ENCODE measurements around the gene LRP1. TPM values are rescaled to one million over a fixed set of nuclear protein-coding genes. Genes with fewer than 3 reads are reported as not detected.

The LRP1 gene
- total RNA-seq, 2 experiments from 2014 or later: 0.57 to 0.95 TPM

GRCh38 chr12:57091638-57092528, 36.4 kb upstream of the LRP1 start:
- ChIA-PET CTCF (interaction anchor here (1.0 to 5.5 kb wide), 10 partner anchors 11 to 251 kb away, joined by 3 to 48 read pairs (median 3); partner anchors contain the start of genes NEMP1 and STAT6), POLR2A (interaction anchor here (0.7 to 2.8 kb wide), 3 partner anchors 9 to 19 kb away, joined by 4 to 31 read pairs (median 5); partner anchors contain the start of genes NEMP1 and STAT6)

GRCh38 chr12:57092529-57092862, 35.8 kb upstream of the LRP1 start:
- CTCF ChIA-PET: interaction anchor here (1.0 to 5.5 kb wide), 8 partner anchors 11 to 147 kb away, joined by 3 to 48 read pairs (median 6); partner anchors contain the start of gene STAT6

GRCh38 chr12:57092876-57093414, 35.3 kb upstream of the LRP1 start:
- CTCF ChIA-PET: interaction anchor here (1.0 to 5.5 kb wide), 12 partner anchors 10 to 146 kb away, joined by 3 to 48 read pairs (median 6); partner anchors contain the start of genes NEMP1, STAT6 and ZBTB39
- POLR2A ChIA-PET: interaction anchor here (1.4 to 2.8 kb wide), 3 partner anchors 14 to 27 kb away, joined by 5 to 31 read pairs (median 5); partner anchors contain the start of genes NEMP1 and STAT6

More at GRCh38 chr12:57092529-57092862, 35.8 kb upstream of the LRP1 start:
- POLR2A ChIA-PET: interaction anchor here (0.7 to 2.8 kb wide), 3 partner anchors 8 to 18 kb away, joined by 4 to 31 read pairs (median 5); partner anchors contain the start of genes NEMP1 and STAT6

DNA sequence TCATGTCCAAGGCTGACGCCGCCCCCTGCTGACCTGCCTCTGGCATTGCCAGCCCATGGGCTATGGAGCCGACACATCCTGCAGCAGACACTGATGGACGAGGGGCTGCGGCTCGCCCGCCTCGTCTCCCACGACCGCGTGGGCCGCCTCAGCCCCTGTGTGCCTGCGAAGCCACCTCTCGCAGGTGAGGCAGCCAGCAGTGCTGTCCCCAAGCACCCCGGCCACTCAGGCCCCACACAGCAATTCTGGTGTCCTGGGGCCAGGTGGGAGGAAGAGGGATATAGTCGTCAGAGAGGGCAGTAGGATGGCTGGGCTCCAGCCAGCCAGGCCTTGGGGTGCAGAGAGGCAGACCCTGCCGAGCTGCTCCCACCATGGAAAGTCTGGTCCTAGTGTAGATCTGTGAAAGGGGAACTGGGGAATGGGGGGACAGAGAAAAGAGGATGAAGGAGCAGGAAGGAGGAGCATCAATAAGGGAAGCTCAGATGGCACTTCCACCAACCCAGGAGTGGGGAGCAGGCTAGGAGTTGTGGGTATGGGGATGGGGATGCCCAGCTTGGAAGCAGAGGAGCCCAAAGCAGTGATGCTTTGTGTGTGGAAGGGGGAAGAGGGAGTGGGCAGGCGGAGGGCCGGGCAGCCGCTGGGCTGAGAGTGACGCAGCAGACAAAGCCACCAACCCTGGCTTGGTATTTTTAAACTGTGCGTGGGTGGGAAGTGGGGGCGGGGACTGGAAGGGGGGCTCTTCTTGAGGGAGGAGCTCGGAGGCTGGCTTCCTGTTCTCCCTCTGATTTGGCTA, 34.7 kb upstream of the LRP1 start:
- CTCF ChIA-PET: interaction anchor here (0.6 to 5.5 kb wide), 14 partner anchors 11 to 337 kb away, joined by 3 to 48 read pairs (median 4); partner anchors contain the start of genes NEMP1, STAT6 and ZBTB39
- POLR2A ChIA-PET: interaction anchor here (0.6 to 2.8 kb wide), 6 partner anchors 10 to 28 kb away, joined by 3 to 31 read pairs (median 5); partner anchors contain the start of genes NEMP1 and STAT6

- POLR2A ChIA-PET: interaction anchor here (0.6 to 2.8 kb wide), 6 partner anchors 10 to 599 kb away, joined by 3 to 31 read pairs (median 4); partner anchors contain the start of genes NEMP1 and STAT6
- CTCF ChIA-PET: interaction anchor here (0.6 to 5.5 kb wide), 15 partner anchors 10 to 338 kb away, joined by 3 to 48 read pairs (median 4); partner anchors contain the start of genes NEMP1, STAT6 and ZBTB39
Observed at GRCh38 chr12:57094208-57095160, 33.8 kb upstream of the LRP1 start.

- CTCF ChIA-PET: interaction anchor here (1.1 to 5.0 kb wide), 4 partner anchors 8 to 26 kb away, joined by 3 to 48 read pairs (median 6); partner anchors contain the start of genes NEMP1 and STAT6
Observed at GRCh38 chr12:57095440-57095839, 32.8 kb upstream of the LRP1 start.

DNA sequence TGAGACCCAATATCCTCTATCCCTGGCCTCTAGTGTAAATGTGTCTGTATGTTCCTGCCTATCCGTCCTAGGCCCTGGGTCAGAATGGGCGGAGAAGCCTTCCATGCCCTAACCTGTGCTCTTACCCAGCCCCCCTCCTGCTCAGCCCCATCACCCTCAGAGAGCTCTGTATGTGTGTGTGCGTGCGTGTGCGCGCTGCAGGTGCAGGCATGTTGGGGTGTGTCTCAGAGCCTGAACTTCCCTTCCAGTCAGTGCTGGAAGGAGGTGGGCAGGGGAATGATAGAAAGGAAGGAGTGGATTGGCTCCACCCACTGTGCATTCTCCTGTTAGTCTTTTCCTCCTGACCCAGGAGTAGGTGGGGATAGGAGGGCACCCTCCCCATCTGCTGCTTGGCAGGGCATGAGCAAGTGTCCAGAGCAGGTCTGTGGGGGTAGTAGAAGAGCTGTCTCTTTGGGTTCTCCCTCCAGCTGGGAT, 32.1 kb upstream of the LRP1 start:
- CTCF ChIA-PET: interaction anchor here (1.0 to 5.0 kb wide), 8 partner anchors 8 to 33 kb away, joined by 3 to 48 read pairs (median 4); partner anchors contain the start of genes NEMP1 and STAT6
- POLR2A ChIA-PET: interaction anchor here (1.2 kb wide), 1 partner anchor 381 kb away, joined by 3 read pairs; no protein-coding TSS in a partner anchor

More at GRCh38 chr12:57095440-57095839, 32.8 kb upstream of the LRP1 start:
- POLR2A ChIA-PET: no interaction called here

- ChIA-PET POLR2A (interaction anchor here (0.6 to 1.6 kb wide), 3 partner anchors 17 to 380 kb away, joined by 3 to 4 read pairs (median 4); no protein-coding TSS in a partner anchor), CTCF (interaction anchor here (0.8 to 2.3 kb wide), 6 partner anchors 10 to 34 kb away, joined by 3 to 9 read pairs (median 4); no protein-coding TSS in a partner anchor)
Observed at GRCh38 chr12:57096748-57097553, 31.3 kb upstream of the LRP1 start.

DNA sequence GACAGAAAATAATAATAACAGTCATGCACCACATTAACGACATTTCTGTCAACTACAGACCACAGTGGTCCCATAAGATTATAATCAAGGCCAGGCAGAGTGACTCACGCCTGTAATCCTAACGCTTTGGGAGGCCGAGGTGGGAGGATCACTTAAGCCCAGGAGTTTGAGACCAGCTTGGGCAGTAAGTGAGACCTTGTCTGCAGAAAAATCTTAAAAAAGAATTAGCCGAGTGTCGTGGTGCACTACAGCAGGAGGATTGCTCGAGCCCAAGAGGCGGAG, 30.8 kb upstream of the LRP1 start:
- ChIA-PET POLR2A (interaction anchor here (0.6 to 1.6 kb wide), 4 partner anchors 9 to 20 kb away, joined by 3 to 4 read pairs (median 4); no protein-coding TSS in a partner anchor), CTCF (interaction anchor here (0.8 to 1.7 kb wide), 3 partner anchors 15 to 28 kb away, joined by 3 to 6 read pairs (median 6); no protein-coding TSS in a partner anchor)

GRCh38 chr12:57098546-57098945, 29.7 kb upstream of the LRP1 start:
- POLR2A ChIA-PET: interaction anchor here (1.2 to 1.4 kb wide), 2 partner anchors 9 to 14 kb away, joined by 3 to 5 read pairs; partner anchors contain the start of gene NAB2
- CTCF ChIA-PET: interaction anchor here (2.2 kb wide), 1 partner anchor 29 kb away, joined by 6 read pairs; no protein-coding TSS in a partner anchor

DNA sequence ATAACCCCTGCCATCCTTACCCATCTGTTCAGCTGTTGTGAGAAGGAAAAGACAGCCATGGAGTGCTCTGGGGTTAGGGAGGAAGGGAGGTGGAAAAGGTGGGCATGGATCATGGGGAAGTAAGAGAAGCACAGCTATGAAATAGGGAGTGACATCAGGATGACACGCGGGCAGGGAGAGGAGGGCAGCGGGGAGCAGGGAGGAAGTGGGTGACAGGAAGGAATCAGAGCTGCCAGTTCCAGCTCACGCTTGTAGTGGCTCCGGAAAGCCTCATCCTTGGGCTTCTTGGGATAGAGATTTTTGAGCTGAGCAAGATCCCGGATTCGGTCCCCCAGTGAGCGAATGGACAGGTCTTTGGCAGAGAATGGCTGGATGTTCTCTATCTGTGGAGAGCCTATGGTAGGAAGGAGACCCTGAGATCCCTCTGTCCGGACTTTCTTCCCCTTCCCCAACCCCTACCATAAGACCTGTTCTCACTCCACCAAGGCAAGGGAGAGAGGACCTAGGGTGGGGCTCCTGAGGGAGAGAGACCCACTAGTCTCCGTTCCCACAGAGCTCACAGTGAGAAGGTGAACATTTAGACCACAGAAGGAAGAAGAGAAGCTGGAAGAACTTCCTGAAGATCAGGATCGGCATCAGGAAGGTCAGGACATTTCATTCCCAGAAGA, 29.1 kb upstream of the LRP1 start:
- POLR2A ChIA-PET: interaction anchor here (0.6 to 1.4 kb wide), 3 partner anchors 10 to 29 kb away, joined by 3 to 5 read pairs (median 4); partner anchors contain the start of gene NAB2
- CTCF ChIA-PET: interaction anchor here (1.0 to 2.2 kb wide), 4 partner anchors 9 to 30 kb away, joined by 3 to 6 read pairs (median 4); no protein-coding TSS in a partner anchor

DNA sequence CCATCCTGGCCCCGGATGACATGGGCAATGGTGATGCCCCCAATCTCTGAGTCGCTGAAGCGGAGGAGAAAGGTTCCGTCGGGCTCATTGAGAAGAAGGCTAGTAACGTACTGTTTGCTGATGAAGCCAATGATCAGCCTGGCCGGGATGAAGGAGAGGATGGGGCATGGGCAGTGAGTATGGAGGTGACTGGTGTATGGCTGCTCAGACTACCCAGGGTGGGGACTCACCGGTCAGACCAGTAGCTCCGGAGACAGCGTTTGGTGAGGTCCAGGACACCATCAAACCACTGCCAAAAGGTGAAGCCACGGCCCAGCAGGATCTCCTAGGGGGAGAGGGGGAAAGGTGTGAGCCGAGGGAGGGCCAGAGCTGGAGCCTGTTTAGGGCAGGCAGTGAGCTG, 28.5 kb upstream of the LRP1 start:
- POLR2A ChIA-PET: interaction anchor here (0.6 to 1.6 kb wide), 4 partner anchors 10 to 29 kb away, joined by 3 to 5 read pairs (median 4); partner anchors contain the start of gene NAB2
- CTCF ChIA-PET: interaction anchor here (1.0 to 2.2 kb wide), 4 partner anchors 10 to 31 kb away, joined by 3 to 6 read pairs (median 4); no protein-coding TSS in a partner anchor

DNA sequence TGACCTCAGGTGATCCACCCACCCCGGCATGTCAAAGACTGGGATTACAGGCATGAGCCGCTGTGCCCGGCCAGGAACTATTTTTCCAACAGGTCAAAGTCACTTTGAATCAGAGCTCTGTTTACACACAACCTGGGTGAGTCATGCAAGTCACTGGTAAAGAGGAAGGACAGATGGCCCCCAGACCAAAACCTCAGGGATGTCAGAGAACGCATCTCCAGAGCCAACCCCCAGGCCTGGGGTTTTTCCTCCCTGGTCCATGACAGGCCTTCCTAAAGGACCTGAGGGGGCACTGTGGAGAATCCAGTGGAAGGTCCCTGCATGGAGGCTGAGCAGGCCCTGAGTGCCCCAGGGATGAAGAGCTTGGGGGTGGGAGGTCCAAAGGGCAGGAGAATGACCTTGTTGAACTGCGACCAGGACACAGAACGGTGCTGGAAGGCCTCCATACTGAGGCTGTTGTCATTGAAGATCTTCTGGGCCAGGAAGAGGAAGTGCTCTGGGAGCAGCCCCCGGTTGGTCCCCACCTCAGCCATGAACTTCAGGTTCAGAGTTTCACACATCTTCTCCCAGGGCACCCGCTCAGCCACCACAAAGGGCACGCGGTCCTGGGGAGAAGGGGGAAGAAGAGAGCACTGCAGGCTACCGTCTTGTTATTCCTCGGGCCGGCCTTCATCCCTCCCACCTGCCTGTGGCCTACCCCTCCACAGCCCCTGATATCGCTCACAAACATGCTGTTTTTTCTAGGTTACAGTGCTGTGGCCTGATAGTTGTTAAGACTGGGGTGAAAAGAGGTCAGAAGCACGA, 26.2 kb upstream of the LRP1 start:
- ChIA-PET CTCF (interaction anchor here (0.7 to 3.5 kb wide), 3 partner anchors 8 to 10 kb away, joined by 3 to 10 read pairs (median 9); partner anchors contain the start of gene STAT6), POLR2A (interaction anchor here (0.7 to 1.0 kb wide), 2 partner anchors 9 to 15 kb away, joined by 3 read pairs; no protein-coding TSS in a partner anchor)

DNA sequence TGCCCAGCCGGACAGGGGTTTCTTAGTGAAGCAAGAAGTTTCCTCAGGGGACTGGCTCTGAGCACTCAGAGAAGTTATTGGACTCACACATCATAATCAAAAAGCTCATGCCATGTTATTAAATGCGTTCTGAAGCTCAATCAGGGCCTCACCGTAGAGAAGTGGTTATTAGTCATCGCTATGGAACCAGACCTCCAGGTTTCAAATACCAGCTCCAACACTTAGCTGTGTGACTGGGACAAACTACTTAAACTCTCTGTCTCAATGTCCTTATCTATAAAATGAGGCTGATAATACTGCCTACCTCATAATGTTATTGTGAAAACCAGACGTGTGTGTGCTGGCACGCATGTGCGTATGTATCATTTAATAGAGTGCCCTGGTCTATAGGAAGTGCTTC, 24.4 kb upstream of the LRP1 start:
- POLR2A ChIA-PET: interaction anchor here (0.8 to 1.4 kb wide), 2 partner anchors 10 to 25 kb away, joined by 3 to 4 read pairs; partner anchors contain the start of gene NEMP1
- CTCF ChIA-PET: interaction anchor here (0.9 to 3.5 kb wide), 3 partner anchors 10 to 135 kb away, joined by 3 to 9 read pairs (median 3); no protein-coding TSS in a partner anchor

Measured in activated CD8-positive, alpha-beta memory T cell treated with anti-CD3 and anti-CD28 coated beads for 36 hours (primary cell).